Transverse colon (tissue), 4 donors: ENCODE measurements around the gene MAS1L. TPM values are rescaled to one million over a fixed set of nuclear protein-coding genes. Genes with fewer than 3 reads are reported as not detected.

Experiments
- DNase-seq: peaks from one replicate; pipeline ENCODE4 v3.0.0-alpha.2; 2019
- H3K27ac ChIP-seq, 4 donors: fragments of 200-600 bp; sonication (generic); 2 replicates each; pipeline ENCODE4 v1.5.1; 2016 to 2018; ENCODE audit warnings: inconsistent platforms in 4 of 4
- H3K27me3 ChIP-seq: fragments of 200-600 bp; sonication (generic); 2 replicates; pipeline ENCODE4 v1.5.1; 2017; ENCODE audit warnings: inconsistent platforms
- H3K36me3 ChIP-seq, 4 donors: fragments of 200-600 bp; sonication (generic); 2 replicates each; pipeline ENCODE4 v1.5.1; 2017 to 2019; ENCODE audit warnings: inconsistent platforms in 4 of 4
- H3K4me1 ChIP-seq, 4 donors: fragments of 200-600 bp; sonication (generic); 2 replicates each; pipeline ENCODE4 v1.5.1; 2017 to 2020; ENCODE audit warnings: inconsistent platforms in 4 of 4
- H3K4me3 ChIP-seq, 4 donors: fragments of 200-600 bp; sonication (generic); 1 replicate in 1 of 4; 2 replicates in 3 of 4; pipeline versions ENCODE4 v1.5.1 to v1.6.1; 2017 to 2019; ENCODE audit warnings: inconsistent platforms in 4 of 4
- H3K9me3 ChIP-seq, 2 donors: fragments of 200-600 bp; sonication (generic); 2 replicates each; pipeline ENCODE4 v1.5.1; 2017 to 2019; ENCODE audit warnings: inconsistent platforms in 2 of 2
- EP300 ChIP-seq: sonication (generic); formaldehyde crosslinking; IDR thresholded peaks from one replicate; pipeline ENCODE4 v1.6.1; 2017; ENCODE audit warnings: antibody characterized with exemption, low read depth
- POLR2A ChIP-seq: fragments of 450-650 bp; IDR thresholded peaks from one replicate; pipeline ENCODE4 v1.6.1; 2016; ENCODE audit warnings: antibody characterized with exemption, mild to moderate bottlenecking, moderate library complexity
- POLR2AphosphoS5 ChIP-seq, 3 donors: sonication (generic); formaldehyde crosslinking; IDR thresholded peaks; one replicate each; pipeline ENCODE4 v1.6.1; 2016; ENCODE audit warnings: antibody characterized with exemption in 3 of 3
- WGBS, 2 donors: methylation state at CpG; one replicate each; pipeline ENCODE4 v1.1.5; 2018; ENCODE audit warnings: low coverage in 1 of 2; 5-methylcytosine and 5-hydroxymethylcytosine counted together
- in situ Hi-C, 4 donors: fragments of 200-750 bp; cut with MboI; loops; one replicate each; pipeline versions ENCODE4 v1.15.0 to v1.15.1; 2017; ENCODE audit warnings: low sequenced_read_pairs in 3 of 4, low pct_ligation_motif_present in 1 of 4, low pct_unique_long_range_greater_than_20kb in 1 of 4
- intact Hi-C: fragments of 100-400 bp; cut with DNase I; formaldehyde crosslinking; loops from one replicate; pipeline ENCODE4 v1.15.1; 2023; ENCODE audit warnings: low total_unique reads
- total RNA-seq, 4 donors: library from RNA; depleted of rRNA; stranded (reverse); fragments of >200 nt; gene quantifications; one replicate each; pipeline ENCODE4 v1.1.0, GENCODE V29; 2016
- TF ChIP-seq, protein P1 (sequence below), 5 experiments: fragments of 200-600 bp in 3 of 5; fragments of 450-650 bp in 2 of 5; sonication (generic) in 3 of 5; IDR thresholded peaks; 1 replicate in 2 of 5; 2 replicates in 3 of 5; pipeline ENCODE4 v1.5.1; 2016 to 2017; ENCODE audit warnings: antibody characterized with exemption in 5 of 5, inconsistent platforms in 3 of 5, mild to moderate bottlenecking in 2 of 5, moderate library complexity in 1 of 5

MAS1L gene
- total RNA-seq, 4 donors from 2014 or later: not detected

DNA sequence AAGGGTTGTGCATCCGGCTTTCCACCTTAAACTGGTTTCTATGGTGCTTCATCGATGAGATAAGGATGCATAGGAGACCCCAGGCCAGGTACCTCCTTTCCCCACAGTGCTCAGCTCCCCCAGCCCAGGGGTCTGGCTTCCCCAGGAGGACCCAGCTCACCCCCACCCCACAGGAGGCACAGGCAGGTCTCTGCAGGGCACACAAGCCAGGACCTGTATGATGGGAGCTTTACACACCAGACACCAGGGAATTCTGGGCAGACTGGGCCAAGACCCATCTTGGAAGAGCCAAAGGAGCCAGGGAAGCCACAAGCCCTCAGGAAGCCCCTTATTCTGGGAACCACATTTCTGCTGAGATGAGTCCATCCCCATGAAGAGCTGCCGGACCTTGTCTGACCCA is 42.2 kb upstream of the MAS1L start:
- H3K9me3 ChIP-seq: no peaks in the 10 kb centered on the region
- H3K27me3 ChIP-seq: no peaks in the 10 kb centered on the region
- H3K36me3 ChIP-seq: no peaks in the 10 kb centered on the region
- TF ChIP-seq POLR2AphosphoS5 (IDR thresholded peaks at IDR 0.05) (no peak), POLR2A (no peak), EP300 (no peak)
- TF ChIP-seq, protein P1, sequence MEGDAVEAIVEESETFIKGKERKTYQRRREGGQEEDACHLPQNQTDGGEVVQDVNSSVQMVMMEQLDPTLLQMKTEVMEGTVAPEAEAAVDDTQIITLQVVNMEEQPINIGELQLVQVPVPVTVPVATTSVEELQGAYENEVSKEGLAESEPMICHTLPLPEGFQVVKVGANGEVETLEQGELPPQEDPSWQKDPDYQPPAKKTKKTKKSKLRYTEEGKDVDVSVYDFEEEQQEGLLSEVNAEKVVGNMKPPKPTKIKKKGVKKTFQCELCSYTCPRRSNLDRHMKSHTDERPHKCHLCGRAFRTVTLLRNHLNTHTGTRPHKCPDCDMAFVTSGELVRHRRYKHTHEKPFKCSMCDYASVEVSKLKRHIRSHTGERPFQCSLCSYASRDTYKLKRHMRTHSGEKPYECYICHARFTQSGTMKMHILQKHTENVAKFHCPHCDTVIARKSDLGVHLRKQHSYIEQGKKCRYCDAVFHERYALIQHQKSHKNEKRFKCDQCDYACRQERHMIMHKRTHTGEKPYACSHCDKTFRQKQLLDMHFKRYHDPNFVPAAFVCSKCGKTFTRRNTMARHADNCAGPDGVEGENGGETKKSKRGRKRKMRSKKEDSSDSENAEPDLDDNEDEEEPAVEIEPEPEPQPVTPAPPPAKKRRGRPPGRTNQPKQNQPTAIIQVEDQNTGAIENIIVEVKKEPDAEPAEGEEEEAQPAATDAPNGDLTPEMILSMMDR (IDR thresholded peaks at IDR 0.05): no peak
- H3K4me1 ChIP-seq: no peaks in the 10 kb centered on the region
- 95% methylated on average over 3 of the region's 3 CpGs; no CpG with 5 or more reads in 1 of the 2 donors for WGBS, 2 donors
- no peak overlapping the region for H3K4me3 ChIP-seq
- H3K27ac ChIP-seq: no peak overlapping the region
- no peak for DNase-seq
- intact Hi-C loops (no loop called here), in situ Hi-C loops (no loop called here)

DNA sequence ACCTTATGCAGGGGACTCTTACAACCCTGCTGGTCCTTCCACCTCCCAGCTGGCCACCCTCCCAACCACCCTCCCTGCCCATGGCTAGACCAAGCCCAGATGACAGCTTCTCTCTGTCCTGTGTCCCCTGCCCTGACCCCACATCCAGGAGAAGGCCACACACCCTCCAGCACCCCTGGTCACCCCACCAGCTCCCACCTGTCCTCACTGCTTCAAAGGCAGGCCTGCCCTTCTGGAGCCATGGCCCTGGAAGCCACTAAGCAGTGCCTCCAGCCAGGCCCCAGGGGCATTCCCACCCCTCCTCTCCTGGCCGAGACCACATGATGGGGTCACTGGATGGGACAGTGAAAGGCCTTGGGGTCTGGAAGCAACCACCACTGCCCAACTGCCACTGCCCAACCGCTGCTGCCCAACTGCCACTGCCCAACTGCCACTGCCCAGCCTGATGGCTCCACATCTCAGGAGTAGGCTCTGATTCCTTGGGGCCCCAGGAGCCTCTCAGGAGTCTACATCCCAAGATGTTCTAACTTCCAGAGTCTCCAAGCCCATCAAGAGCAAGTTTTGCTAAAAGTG is 41.3 kb upstream of the MAS1L start:
- no peaks in the 10 kb centered on the region for H3K27me3 ChIP-seq
- intact Hi-C loops (no loop called here), in situ Hi-C loops (no loop called here)
- no peak for TF ChIP-seq POLR2AphosphoS5 (IDR thresholded peaks at IDR 0.05)
- TF ChIP-seq, protein P1 (IDR thresholded peaks at IDR 0.05): no peak
- no peak for TF ChIP-seq POLR2A
- no peak for TF ChIP-seq EP300
- no peaks in the 10 kb centered on the region for H3K9me3 ChIP-seq
- no peaks in the 10 kb centered on the region for H3K36me3 ChIP-seq
- WGBS, 2 donors: 94% methylated on average over 2 of the region's 2 CpGs; no CpG with 5 or more reads in 1 of the 2 donors
- H3K27ac ChIP-seq: no peak overlapping the region
- no peak overlapping the region for H3K4me3 ChIP-seq
- H3K4me1 ChIP-seq: no peaks in the 10 kb centered on the region
- no peak for DNase-seq

DNA sequence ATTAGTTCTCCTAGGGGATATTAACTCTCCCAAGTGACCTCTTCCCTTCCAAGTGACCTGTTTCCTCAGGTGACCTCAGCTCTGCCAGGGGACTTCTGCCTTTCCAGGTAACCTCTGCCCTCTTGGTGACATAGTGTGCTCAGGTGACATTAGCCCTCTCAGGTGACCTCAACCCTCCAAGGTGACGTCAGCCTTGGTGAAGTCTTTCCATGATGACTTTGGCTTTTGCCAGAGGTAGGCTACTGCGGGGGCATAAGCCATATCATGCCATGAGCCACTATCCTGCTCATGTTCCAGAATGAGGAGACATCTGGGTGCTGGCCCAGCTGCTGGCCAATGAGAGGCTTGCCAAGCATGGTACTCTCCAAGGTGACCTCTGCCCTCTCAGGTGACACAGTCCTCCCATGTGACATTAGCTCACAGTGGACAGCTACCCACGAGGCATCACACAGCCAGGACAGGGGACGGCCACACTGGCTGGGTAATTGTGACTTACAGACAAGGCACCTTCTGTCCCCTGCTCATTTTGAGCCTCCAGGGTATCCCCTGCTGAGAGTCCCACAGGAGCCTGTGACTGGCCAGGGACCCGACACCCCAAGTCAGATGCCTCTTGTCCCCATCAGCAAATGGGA is 40.7 kb upstream of the MAS1L start:
- no peaks in the 10 kb centered on the region for H3K27me3 ChIP-seq
- no peak overlapping the region for H3K27ac ChIP-seq
- no peak for DNase-seq
- 60 to 63% methylated on average over 1 to 5 of the region's 5 CpGs for WGBS, 2 donors
- no peaks in the 10 kb centered on the region for H3K9me3 ChIP-seq
- intact Hi-C loops: no loop called here
- in situ Hi-C loops: no loop called here
- no peak overlapping the region for H3K4me3 ChIP-seq
- TF ChIP-seq POLR2A (no peak), EP300 (no peak), POLR2AphosphoS5 (IDR thresholded peaks at IDR 0.05) (no peak)
- TF ChIP-seq, protein P1 (IDR thresholded peaks at IDR 0.05): no peak
- no peaks in the 10 kb centered on the region for H3K4me1 ChIP-seq
- no peaks in the 10 kb centered on the region for H3K36me3 ChIP-seq

DNA sequence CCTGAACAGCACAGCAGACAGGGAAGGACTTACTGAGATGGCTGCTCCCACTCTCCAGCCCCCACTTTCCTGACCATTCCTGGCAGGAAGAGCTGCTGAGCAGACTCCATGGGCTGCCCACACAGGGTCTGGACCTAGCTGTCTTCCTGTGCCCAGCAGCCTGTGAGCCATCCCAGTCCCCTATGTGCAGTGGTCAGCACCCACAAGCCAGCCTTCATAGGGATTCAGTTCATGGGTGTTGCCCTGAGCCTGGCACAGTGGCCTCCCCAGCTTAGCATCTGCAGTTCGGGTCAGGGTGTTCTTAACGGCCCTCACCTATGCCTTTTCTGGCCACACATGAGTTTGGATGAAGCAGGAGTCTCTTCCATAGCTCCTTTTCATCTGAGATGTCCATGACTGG is 39.8 kb upstream of the MAS1L start:
- intact Hi-C loops: no loop called here

More for the DNA sequence above, 39.8 kb upstream of the MAS1L start:
- Histone ChIP-seq H3K4me1 (no peaks in the 10 kb centered on the region), H3K9me3 (no peaks in the 10 kb centered on the region), H3K27ac (no peak overlapping the region), H3K36me3 (no peaks in the 10 kb centered on the region), H3K27me3 (no peaks in the 10 kb centered on the region), H3K4me3 (no peak overlapping the region)
- TF ChIP-seq POLR2A (no peak), EP300 (no peak), POLR2AphosphoS5 (IDR thresholded peaks at IDR 0.05) (no peak)
- TF ChIP-seq, protein P1 (IDR thresholded peaks at IDR 0.05): no peak
- in situ Hi-C loops: no loop called here
- WGBS, 2 donors: 81% methylated on average over 2 of the region's 2 CpGs; no CpG with 5 or more reads in 1 of the 2 donors
- no peak for DNase-seq
